ENCODE results near the gene SPNS2. TPM values are rescaled to one million over a fixed set of nuclear protein-coding genes. Genes with fewer than 3 reads are reported as not detected.

The SPNS2 gene
- total RNA-seq, 1 donor from 2014 or later = 122 TPM

- DNase-seq = no peak
Measured at GRCh38 chr17:4537451-4538235, 39.0 kb downstream of the SPNS2 start.

GRCh38 chr17:4538236-4539002 lies 39.7 kb downstream of the SPNS2 start:
- DNase-seq = no peak

DNA sequence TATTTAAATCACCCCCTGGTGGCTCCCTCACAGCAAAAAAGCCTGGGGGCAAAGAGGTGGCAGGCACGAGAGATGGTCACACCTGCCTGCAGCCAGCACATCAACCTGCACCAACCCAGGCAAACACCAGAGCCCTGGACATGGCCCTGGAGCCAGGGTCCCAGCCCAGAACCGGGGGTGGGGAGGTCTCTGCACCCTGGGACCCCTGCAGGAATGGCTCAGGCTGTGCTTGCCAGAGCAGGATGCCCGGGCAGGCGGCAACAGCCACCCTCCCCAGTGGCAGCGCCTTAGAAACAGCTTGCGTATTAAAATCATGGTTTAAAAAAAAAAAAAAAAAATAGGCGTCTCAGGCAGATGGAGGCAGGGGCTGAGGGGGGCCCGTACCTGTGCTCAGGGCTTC lies 40.3 kb downstream of the SPNS2 start:
- no peak for DNase-seq

- no peak for DNase-seq
Measured at GRCh38 chr17:4539576-4540223, 41.0 kb downstream of the SPNS2 start.

GRCh38 chr17:4540224-4540651 lies 41.6 kb downstream of the SPNS2 start:
- peak; percentile 64 for DNase-seq

DNA sequence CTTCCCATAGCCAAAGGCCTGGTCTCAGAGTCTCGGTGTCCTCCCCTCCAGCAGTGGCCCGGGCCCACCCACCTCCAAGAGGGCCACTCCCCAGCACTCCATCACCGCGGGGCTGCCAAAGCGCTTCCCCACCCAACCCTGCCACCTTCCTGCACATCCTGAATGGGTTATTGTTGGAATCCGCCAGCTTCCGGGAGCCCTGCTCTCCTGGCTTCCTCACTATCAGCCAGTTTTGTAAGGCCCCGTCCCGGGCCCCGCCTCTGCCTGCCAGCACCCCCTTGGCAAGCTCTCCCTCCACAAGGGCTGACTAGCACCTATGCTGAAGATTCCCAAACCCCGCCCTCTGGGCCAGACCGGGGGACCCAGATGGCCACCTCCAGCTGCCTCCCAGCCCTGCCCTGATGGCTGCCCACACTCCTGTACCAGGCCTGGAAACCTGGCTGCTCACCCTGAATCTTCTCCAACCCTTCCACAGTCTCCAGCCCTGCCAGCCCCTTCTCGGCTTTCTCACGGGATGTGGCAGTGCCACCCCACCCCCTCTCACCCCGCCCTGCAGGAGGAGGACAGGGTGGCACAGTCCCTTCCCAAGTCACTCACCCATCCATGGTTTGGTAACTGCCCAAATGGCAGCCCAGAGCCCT lies 42.1 kb downstream of the SPNS2 start:
- DNase-seq = peak; percentile 56

DNA sequence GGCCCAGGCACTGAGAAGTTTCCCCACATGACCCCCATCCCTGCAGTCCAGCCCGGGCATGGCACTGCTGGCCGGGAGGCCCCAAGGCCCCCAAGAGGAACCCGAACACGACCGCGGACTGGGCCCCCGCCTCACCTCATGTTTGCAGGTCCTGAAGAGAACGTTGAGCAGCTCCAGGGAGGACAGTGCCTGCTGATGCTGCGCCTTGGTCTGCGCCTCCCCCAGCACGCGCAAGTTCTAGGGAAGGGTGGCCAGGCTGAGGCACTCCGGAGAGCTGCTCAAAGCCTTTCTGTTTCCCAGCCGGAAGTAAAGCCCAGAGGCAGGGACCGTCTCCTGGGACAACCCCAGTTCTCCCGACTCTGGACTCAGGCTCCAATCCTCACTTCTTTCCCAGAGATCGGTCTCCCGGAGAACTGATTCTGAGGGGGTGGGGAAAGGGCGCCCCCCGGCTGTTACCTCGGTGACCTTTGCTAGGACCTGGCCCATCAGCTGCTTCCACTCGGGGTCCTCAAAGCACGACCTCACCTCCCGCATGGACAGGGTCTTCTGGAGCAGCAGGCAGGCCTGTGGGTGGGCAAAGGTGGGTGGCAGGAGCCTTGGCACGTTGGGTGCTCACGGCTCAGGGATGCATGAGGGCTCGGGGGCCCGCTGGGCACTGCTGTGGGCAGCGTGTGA lies 42.8 kb downstream of the SPNS2 start:
- DNase-seq = no peak

- no peak for DNase-seq
Measured at GRCh38 chr17:4542003-4542725, 43.5 kb downstream of the SPNS2 start.

- DNase-seq = no peak
Measured at GRCh38 chr17:4542726-4543191, 44.1 kb downstream of the SPNS2 start.

DNA sequence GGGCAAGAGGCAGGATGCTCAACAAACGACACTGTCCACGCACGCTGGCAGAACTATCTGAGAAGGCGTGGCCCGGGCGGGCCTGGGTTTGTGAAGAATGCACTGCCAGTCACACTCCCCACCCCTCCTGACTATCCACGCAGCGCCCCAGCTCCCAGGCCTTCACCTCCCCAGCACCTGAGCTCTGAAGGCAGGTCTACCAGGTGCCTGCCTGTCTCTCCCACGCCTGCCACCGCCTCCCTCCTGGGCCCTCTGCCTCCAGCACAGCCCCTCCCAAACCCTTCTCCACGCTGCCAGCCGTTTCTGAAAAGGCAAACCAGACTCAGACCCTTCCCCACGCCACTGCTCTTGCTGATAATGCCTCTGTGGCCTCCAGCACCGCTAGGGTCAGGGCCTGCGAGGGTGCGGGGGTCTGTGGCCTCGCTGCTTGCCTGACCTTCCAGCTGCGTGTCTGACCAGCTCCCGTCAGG lies 44.9 kb downstream of the SPNS2 start:
- no peak for DNase-seq

DNA sequence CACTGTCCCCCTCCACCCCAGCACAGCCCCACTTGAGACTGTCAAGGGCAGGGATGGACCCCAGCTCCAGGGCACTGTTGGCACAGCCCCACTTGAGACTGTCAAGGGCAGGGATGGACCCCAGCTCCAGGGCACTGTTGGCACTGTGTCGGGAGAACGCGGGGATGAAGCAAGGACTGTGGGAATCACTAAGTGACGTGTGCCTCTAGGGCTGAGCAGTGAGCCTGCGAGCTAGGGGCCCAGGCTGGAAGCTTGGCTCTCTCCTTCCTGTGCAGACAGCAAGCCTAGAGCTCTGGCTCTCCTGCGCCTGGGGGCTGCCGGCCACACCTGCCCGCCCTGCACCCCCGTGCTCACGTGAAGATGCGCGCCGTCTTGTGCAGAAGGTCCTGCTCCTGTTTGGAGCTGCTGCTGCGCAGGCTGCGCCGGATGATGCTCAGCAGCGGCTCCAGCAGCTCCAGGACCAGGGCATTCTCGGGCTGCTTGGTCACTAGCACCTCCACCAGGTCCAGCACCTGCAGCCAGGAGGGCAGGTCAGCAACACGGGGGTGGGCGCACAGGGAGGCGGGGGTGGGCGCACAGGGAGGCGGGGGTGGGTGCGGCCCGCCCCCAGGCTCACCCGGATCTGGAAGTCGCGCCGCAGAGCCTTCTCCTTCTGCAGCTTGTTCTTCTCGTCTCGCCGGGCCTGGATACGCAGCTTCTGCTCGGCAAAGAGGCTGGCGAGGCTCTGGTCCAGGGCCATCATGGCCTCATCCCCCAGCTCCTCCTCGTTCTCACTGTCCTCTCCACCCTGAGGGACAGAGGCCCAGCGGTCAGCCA lies 45.7 kb downstream of the SPNS2 start:
- DNase-seq = no peak

DNA sequence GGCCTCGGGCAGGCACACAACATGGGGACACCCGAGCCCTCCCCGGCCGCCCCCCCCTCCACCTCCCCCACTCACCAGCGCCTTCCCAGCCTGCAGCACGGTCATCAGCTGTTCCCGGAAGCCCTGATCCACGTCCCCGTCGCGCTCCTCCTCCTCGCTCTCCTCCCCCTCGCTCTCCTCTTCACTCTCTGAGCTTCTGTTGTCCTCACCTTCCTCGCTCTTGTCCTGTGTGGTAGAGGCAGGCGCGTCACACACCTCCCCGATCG lies 46.2 kb downstream of the SPNS2 start:
- no peak for DNase-seq

GRCh38 chr17:4545217-4545951 lies 46.7 kb downstream of the SPNS2 start:
- no peak for DNase-seq

- DNase-seq = no peak
Measured at GRCh38 chr17:4547118-4547906, 48.6 kb downstream of the SPNS2 start.

DNA sequence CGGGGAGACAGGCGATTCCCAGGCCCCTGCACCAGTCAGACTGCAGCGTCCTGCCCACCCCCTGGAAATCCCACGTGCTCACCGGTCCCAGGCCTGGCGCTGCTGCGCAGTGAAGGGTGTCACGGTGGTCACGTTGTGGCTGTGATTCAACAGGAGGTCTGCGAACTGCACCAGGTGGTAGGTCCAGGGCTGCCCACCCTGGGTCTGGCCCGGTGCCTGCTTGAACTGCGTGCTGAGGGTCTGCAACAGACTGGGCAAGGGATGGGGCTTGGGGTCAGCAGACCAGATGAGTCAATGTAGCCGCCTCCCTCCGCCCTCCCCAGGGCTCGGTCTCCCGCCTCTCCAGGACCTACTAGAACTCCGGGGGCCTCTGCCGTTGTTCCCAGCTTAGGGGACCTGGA lies 49.4 kb downstream of the SPNS2 start:
- no peak for DNase-seq

DNA sequence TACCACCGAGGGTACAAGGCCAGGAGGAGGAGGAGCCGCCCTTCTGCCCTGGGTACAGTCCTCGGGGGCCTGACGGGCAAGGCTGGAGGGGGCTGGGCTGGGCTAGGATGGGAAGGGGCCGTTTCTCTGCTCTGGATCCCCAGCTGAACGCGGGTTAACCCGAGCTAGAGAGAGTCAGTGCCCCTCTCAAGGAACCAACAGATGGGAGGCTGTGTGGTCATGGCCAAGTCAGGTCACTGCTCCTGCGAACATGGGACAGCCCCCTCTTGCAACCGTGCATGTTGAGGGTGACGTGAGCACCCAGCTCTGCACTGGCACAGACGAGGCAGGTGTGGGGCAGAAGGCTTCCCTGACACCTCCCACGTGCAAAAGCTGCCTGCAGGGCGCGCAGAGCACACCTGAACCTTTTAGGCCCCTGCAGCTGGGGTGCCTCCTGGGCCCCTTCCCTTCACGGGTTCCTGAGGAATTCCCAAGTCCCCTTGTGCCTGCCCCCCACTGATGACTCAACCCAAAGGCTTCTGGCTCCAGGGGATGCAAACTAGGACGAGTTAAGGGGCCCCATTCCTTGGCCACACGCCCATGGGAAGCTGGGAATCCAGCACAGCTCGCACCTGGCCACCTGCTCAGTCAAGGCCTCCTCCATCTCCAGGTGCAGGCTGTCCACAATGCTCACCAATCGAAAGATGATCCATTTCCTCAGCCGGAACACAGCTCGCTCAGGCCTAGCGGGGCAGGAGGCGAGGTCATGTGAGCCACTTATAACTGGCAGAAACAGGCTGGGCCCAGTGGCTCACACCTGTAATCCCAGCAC lies 50.2 kb downstream of the SPNS2 start:
- no peak for DNase-seq

DNA sequence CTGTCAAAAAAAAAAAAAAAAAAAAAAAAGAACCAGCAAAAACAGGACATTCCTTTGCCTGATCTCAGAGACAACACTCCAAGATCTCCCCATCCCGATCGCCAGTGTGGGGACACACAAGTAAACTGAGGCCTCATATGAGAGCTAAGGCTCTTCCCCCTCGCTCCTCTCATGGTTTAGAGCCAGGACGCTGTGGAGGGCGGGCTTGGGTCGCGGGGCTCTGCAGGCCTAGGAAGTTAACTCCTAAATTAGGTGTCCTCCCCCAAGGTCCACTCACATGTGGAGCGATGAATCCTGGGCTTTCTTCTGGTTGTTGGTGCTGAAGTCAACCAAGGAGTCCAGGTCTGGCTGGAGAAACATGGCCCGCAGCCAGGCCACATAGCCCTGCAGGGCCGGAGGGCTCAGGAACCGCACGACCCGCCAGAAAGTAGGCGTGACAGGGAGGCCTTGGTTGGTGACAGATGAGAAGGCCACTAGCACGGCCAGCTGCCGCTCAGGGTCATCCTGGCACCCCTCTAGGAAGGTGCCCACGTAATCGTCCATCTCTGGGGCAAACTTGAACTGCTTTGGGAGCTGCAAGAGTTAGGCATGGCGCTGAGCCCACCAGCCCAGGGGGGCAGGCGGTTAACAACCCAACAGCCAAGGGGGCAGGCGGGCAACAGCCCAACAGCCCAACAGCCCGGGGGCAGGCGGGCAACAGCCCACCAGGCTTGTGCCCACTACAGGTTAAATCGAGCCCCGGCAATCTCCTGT lies 51.3 kb downstream of the SPNS2 start:
- DNase-seq = no peak

Data from dermis blood vessel endothelial cell (primary cell).